ENCODE results near the gene ST7L. TPM values are rescaled to one million over a fixed set of nuclear protein-coding genes. Genes with fewer than 3 reads are reported as not detected.

Gene ST7L
- total RNA-seq, 1 experiment from 2014 or later, result 18.0 TPM

GRCh38 chr1:112496290-112496689, 122.7 kb downstream of the ST7L start:
- POLR2A ChIA-PET, result interaction anchor here (0.6 kb wide), 1 partner anchor 65 kb away, joined by 6 read pairs; no protein-coding TSS in a partner anchor
- DNase-seq (ENCODE audit: low spot score), result no peak

GRCh38 chr1:112493351-112493750, 125.6 kb downstream of the ST7L start:
- CTCF ChIA-PET, result no interaction called here
- POLR2A ChIA-PET, result no interaction called here

More at GRCh38 chr1:112496290-112496689, 122.7 kb downstream of the ST7L start:
- Mint-ChIP-seq H3K4me1 (no peaks in the 10 kb centered on the region), H3K27me3 (ENCODE audit: low read depth) (peaks cover 65% of the 10 kb centered on the region), H3K4me3 (no peak overlapping the region), H3K27ac (no peak overlapping the region), H3K36me3 (no peaks in the 10 kb centered on the region), H3K9me3 (no peaks in the 10 kb centered on the region)
- ATAC-seq, result no peak
- CTCF ChIA-PET, result no interaction called here
- no peak for TF ChIP-seq MXD4 (CRISPR knock-in tag; IDR thresholded peaks at IDR 0.05; ENCODE audit: borderline replicate concordance)
- no peak for TF ChIP-seq ZNF423 (CRISPR knock-in tag; IDR thresholded peaks at IDR 0.05)
- no peak for TF ChIP-seq NFATC4 (CRISPR knock-in tag; IDR thresholded peaks at IDR 0.05)
- TF ChIP-seq MAX (CRISPR knock-in tag; IDR thresholded peaks at IDR 0.05), result no peak
- TF ChIP-seq E2F1 (CRISPR knock-in tag; IDR thresholded peaks at IDR 0.05), result no peak
- TF ChIP-seq PREB (CRISPR knock-in tag; IDR thresholded peaks at IDR 0.05; ENCODE audit: borderline replicate concordance), result no peak
- TF ChIP-seq ZNF425 (CRISPR knock-in tag; conservative IDR thresholded peaks at IDR 0.05), result no peak
- TF ChIP-seq GRHL2 (CRISPR knock-in tag; IDR thresholded peaks at IDR 0.05; ENCODE audit: insufficient replicate concordance, severe bottlenecking), result no peak
- TF ChIP-seq ATF1 (CRISPR knock-in tag; IDR thresholded peaks at IDR 0.05), result no peak
- TF ChIP-seq NFYB (CRISPR knock-in tag; conservative IDR thresholded peaks at IDR 0.05; ENCODE audit: low read depth), result no peak
- no peak for TF ChIP-seq CBFB (CRISPR knock-in tag; IDR thresholded peaks at IDR 0.05; ENCODE audit: low read depth)
- TF ChIP-seq CREM (CRISPR knock-in tag; IDR thresholded peaks at IDR 0.05), result no peak
- TF ChIP-seq KAT7 (CRISPR knock-in tag; IDR thresholded peaks at IDR 0.05; ENCODE audit: borderline replicate concordance), result no peak
- TF ChIP-seq USF1 (CRISPR knock-in tag; IDR thresholded peaks at IDR 0.05), result no peak
- no peak for TF ChIP-seq MYBL2 (CRISPR knock-in tag; IDR thresholded peaks at IDR 0.05)
- no peak for TF ChIP-seq EMX1 (CRISPR knock-in tag; IDR thresholded peaks at IDR 0.05)
- no peak for TF ChIP-seq ETV6 (CRISPR knock-in tag; IDR thresholded peaks at IDR 0.05)
- no peak for TF ChIP-seq ESRRA (CRISPR knock-in tag; IDR thresholded peaks at IDR 0.05; ENCODE audit: borderline replicate concordance)

More at GRCh38 chr1:112493351-112493750, 125.6 kb downstream of the ST7L start:
- ATAC-seq, result no peak
- DNase-seq (ENCODE audit: low spot score), result no peak
- no peaks in the 10 kb centered on the region; the same call in 1 of the 2 replicates for H3K4me1 Mint-ChIP-seq
- H3K9me3 Mint-ChIP-seq, result no peaks in the 10 kb centered on the region
- H3K36me3 Mint-ChIP-seq, result no peaks in the 10 kb centered on the region
- H3K27ac Mint-ChIP-seq, result no peak overlapping the region
- TF ChIP-seq MYBL2 (CRISPR knock-in tag; IDR thresholded peaks at IDR 0.05), result no peak
- no peak for TF ChIP-seq CDX4 (CRISPR knock-in tag; IDR thresholded peaks at IDR 0.05; ENCODE audit: borderline replicate concordance)
- TF ChIP-seq ZNF121 (CRISPR knock-in tag; IDR thresholded peaks at IDR 0.05), result peak; percentile 72; the same call in 1 of the 2 replicates
- peaks cover 42% of the 10 kb centered on the region for H3K27me3 Mint-ChIP-seq (ENCODE audit: low read depth)
- H3K4me3 Mint-ChIP-seq, result no peak overlapping the region

Data from WTC11 (cell line).